OCI-LY1 (cell line): Measurements from ENCODE around the gene KL.

Experiments used
- H2AFZ ChIP-seq: fragments of 200-600 bp; sonication (generic), shearing (Covaris generic); 2 replicates; pipeline ENCODE4 v1.6.0; 2014; ENCODE audit warnings: antibody characterized with exemption, mild to moderate bottlenecking, low read length
- H3F3A ChIP-seq: fragments of 200-600 bp; sonication (generic), shearing (Covaris generic); 2 replicates; pipeline ENCODE4 v1.6.0; 2014; ENCODE audit warnings: mild to moderate bottlenecking, antibody characterized with exemption, low read length, moderate library complexity; ENCODE audit not compliant: insufficient read depth
- H3K27ac ChIP-seq: fragments of 200-600 bp; sonication (generic); 2 replicates; pipeline ENCODE4 v1.5.1; 2014; ENCODE audit warnings: low read length, mixed run types, mild to moderate bottlenecking, low read depth; ENCODE audit not compliant: poor library complexity, severe bottlenecking
- H3K27me3 ChIP-seq: fragments of 200-600 bp; sonication (generic); 2 replicates; pipeline ENCODE4 v1.6.0; 2014; ENCODE audit warnings: antibody characterized with exemption, mild to moderate bottlenecking, low read length, moderate library complexity; ENCODE audit not compliant: insufficient read depth
- H3K36me3 ChIP-seq: fragments of 200-600 bp; sonication (generic); 2 replicates; pipeline ENCODE4 v1.6.1; 2014; ENCODE audit warnings: mild to moderate bottlenecking, antibody characterized with exemption, low read length, moderate library complexity, mixed read lengths; ENCODE audit not compliant: insufficient read depth
- H3K4me1 ChIP-seq: fragments of 200-600 bp; sonication (generic); 2 replicates; pipeline ENCODE4 v1.5.1; 2014; ENCODE audit warnings: mild to moderate bottlenecking, low read length, moderate library complexity; ENCODE audit not compliant: insufficient read depth, severe bottlenecking
- H3K4me2 ChIP-seq: fragments of 200-600 bp; sonication (generic), shearing (Covaris generic); 2 replicates; pipeline ENCODE4 v1.6.1; 2014; ENCODE audit warnings: low read length
- H3K4me3 ChIP-seq: fragments of 200-600 bp; sonication (generic); 2 replicates; pipeline ENCODE4 v1.5.1; 2014; ENCODE audit warnings: low read length, low read depth, mild to moderate bottlenecking, mixed read lengths; ENCODE audit not compliant: poor library complexity, severe bottlenecking
- H3K79me2 ChIP-seq: fragments of 200-600 bp; shearing (Covaris generic); 2 replicates; pipeline ENCODE4 v1.6.1; 2016; ENCODE audit warnings: mixed run types, low read length, mixed read lengths; ENCODE audit not compliant: insufficient read depth
- H3K9ac ChIP-seq: fragments of 200-600 bp; sonication (generic), shearing (Covaris generic); 2 replicates; pipeline ENCODE4 v1.6.1; 2014; ENCODE audit warnings: mild to moderate bottlenecking, low read length, mixed read lengths
- H3K9me2 ChIP-seq: fragments of 200-600 bp; sonication (generic), shearing (Covaris generic); 2 replicates; pipeline ENCODE4 v1.6.1; 2014; ENCODE audit warnings: low read depth, mild to moderate bottlenecking, low read length, mixed read lengths
- H3K9me3 ChIP-seq: fragments of 200-600 bp; shearing (Covaris generic); 2 replicates; pipeline ENCODE4 v1.6.1; 2014; ENCODE audit warnings: low read length, mixed read lengths
- H4K20me1 ChIP-seq: fragments of 200-600 bp; sonication (generic), shearing (Covaris generic); 2 replicates; pipeline ENCODE4 v1.6.0; 2016; ENCODE audit warnings: mild to moderate bottlenecking, low read length; ENCODE audit not compliant: insufficient read depth
- EZH2 ChIP-seq: fragments of 200-600 bp; sonication (generic), shearing (Covaris generic); IDR thresholded peaks from 2 replicates; pipeline ENCODE4 v1.8.0; 2017; ENCODE audit warnings: borderline replicate concordance, mixed run types, mild to moderate bottlenecking, antibody characterized with exemption, low read length, moderate library complexity, mixed read lengths
- TF ChIP-seq, protein P1 (sequence below): fragments of 200-600 bp; sonication (generic), shearing (Covaris generic); IDR thresholded peaks from 2 replicates; pipeline ENCODE4 v1.5.1; 2017; ENCODE audit warnings: mild to moderate bottlenecking, antibody characterized with exemption, low read length, moderate library complexity, mixed read lengths

The KL gene

DNA sequence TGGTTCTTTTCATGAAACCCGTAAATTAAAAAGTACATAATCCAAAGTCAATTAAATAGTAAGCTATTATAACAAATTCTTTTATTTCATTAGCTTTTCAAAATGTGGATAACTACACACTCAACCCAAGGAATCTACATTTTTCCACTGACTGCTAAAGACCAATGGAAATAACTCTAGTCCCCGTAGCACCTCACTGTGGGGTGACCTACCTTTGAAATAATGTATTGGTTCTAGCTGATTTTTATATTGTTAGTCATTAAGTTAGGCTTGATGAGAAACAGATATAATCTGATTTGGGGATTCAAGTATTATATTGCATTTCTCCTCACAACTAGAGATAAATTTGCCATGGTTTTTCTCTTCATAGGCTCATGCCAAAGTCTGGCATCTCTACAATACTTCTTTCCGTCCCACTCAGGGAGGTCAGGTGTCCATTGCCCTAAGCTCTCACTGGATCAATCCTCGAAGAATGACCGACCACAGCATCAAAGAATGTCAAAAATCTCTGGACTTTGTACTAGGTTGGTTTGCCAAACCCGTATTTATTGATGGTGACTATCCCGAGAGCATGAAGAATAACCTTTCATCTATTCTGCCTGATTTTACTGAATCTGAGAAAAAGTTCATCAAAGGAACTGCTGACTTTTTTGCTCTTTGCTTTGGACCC is 37.3 kb downstream of the KL start:
- H3K79me2 ChIP-seq, result no peaks in the 10 kb centered on the region
- TF ChIP-seq, protein P1, sequence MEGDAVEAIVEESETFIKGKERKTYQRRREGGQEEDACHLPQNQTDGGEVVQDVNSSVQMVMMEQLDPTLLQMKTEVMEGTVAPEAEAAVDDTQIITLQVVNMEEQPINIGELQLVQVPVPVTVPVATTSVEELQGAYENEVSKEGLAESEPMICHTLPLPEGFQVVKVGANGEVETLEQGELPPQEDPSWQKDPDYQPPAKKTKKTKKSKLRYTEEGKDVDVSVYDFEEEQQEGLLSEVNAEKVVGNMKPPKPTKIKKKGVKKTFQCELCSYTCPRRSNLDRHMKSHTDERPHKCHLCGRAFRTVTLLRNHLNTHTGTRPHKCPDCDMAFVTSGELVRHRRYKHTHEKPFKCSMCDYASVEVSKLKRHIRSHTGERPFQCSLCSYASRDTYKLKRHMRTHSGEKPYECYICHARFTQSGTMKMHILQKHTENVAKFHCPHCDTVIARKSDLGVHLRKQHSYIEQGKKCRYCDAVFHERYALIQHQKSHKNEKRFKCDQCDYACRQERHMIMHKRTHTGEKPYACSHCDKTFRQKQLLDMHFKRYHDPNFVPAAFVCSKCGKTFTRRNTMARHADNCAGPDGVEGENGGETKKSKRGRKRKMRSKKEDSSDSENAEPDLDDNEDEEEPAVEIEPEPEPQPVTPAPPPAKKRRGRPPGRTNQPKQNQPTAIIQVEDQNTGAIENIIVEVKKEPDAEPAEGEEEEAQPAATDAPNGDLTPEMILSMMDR, result no peak
- no peak for TF ChIP-seq EZH2

DNA sequence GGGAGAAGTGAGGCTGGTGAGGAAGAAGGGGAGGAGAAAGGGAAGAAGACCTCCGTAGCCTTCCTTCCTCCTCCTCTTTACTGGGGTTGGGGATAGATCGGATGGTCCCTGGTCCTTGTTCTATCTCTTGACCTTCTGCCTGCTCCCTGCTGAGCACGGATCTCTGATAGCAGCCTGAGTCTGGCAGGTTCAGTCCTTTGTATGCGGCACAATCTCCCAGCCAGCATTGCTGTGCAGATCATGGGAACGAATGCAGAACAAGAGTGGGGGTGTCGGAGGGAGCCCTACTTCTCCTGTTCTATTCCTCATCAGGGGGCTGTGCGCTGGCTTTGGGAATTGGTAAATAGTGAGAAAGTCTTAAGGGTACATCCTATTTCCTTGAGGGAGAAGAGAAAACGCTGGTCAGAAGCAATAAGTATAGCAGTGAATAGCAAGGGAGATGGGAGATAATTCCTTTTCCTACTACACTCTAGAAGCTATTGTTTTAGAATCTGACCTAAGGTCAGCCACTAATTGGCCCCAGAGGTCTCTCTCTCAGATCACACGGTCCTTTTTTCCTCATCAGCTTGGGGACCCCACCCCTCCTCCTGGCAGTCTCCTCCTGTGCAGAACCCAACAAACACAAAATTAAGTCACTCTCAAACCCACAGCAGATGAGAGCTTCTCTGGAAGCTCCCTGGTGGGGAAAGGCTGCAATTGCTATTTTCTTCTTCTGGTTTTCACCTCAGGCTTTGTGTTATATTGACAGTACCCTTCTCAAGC is 41.0 kb downstream of the KL start:
- no peak for TF ChIP-seq EZH2
- TF ChIP-seq, protein P1, result peak; percentile 31; the same call in 1 of the 2 replicates
- no peak overlapping the region for H3K9ac ChIP-seq
- H3K27ac ChIP-seq, result no peak overlapping the region
- no peaks in the 10 kb centered on the region for H3K4me1 ChIP-seq
- no peaks in the 10 kb centered on the region for H3K79me2 ChIP-seq
- no peaks in the 10 kb centered on the region for H3F3A ChIP-seq
- H3K9me2 ChIP-seq, result no peaks in the 10 kb centered on the region
- H3K4me2 ChIP-seq, result no peak overlapping the region
- H3K9me3 ChIP-seq, result no peaks in the 10 kb centered on the region
- H3K4me3 ChIP-seq, result no peak overlapping the region
- no peaks in the 10 kb centered on the region for H3K27me3 ChIP-seq
- H3K36me3 ChIP-seq, result no peaks in the 10 kb centered on the region
- no peaks in the 10 kb centered on the region for H4K20me1 ChIP-seq
- H2AFZ ChIP-seq, result no peak overlapping the region

More for the DNA sequence above, 37.3 kb downstream of the KL start:
- Histone ChIP-seq H3K9me3 (no peaks in the 10 kb centered on the region), H3K4me1 (no peaks in the 10 kb centered on the region), H3K4me3 (no peak overlapping the region), H3K4me2 (no peak overlapping the region), H3K27ac (no peak overlapping the region), H2AFZ (no peak overlapping the region), H4K20me1 (no peaks in the 10 kb centered on the region), H3K9ac (no peak overlapping the region), H3F3A (no peaks in the 10 kb centered on the region), H3K36me3 (no peaks in the 10 kb centered on the region), H3K9me2 (no peaks in the 10 kb centered on the region), H3K27me3 (no peaks in the 10 kb centered on the region)

GRCh38 chr13:33058776-33059327 is 42.6 kb downstream of the KL start:
- no peak overlapping the region for H2AFZ ChIP-seq
- no peaks in the 10 kb centered on the region for H3K36me3 ChIP-seq
- no peaks in the 10 kb centered on the region for H3K9me2 ChIP-seq
- H3K4me1 ChIP-seq, result no peaks in the 10 kb centered on the region
- H3K9me3 ChIP-seq, result no peaks in the 10 kb centered on the region
- no peaks in the 10 kb centered on the region for H3K79me2 ChIP-seq
- H3K27ac ChIP-seq, result no peak overlapping the region
- H3F3A ChIP-seq, result no peaks in the 10 kb centered on the region
- no peak overlapping the region for H3K9ac ChIP-seq
- H4K20me1 ChIP-seq, result no peaks in the 10 kb centered on the region
- TF ChIP-seq, protein P1, result no peak
- no peak for TF ChIP-seq EZH2
- H3K27me3 ChIP-seq, result no peaks in the 10 kb centered on the region
- no peak overlapping the region for H3K4me3 ChIP-seq
- no peak overlapping the region for H3K4me2 ChIP-seq
